Measurements from ENCODE around the gene USP11.
A peak's percentile ranks its signal among the peaks of the same experiment; 100 is the strongest.

Gene USP11

DNA sequence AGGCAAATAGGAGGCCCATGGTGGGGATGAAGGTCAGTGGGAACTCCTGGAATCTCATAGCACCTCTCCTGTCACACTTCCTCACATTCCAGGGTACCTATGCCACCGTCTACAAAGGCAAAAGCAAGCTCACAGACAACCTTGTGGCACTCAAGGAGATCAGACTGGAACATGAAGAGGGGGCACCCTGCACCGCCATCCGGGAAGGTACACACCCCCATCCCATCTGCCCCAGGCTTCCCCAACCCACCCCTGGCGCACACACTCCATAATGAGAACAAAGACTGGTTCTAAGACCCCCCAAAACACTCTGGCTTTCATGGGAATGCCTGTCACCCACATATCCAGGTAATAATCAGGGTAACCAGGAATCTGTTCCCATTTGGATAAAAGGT lies 7.9 kb upstream of the USP11 start:
- no peak for DNase-seq (ENCODE audit: low read depth)

DNA sequence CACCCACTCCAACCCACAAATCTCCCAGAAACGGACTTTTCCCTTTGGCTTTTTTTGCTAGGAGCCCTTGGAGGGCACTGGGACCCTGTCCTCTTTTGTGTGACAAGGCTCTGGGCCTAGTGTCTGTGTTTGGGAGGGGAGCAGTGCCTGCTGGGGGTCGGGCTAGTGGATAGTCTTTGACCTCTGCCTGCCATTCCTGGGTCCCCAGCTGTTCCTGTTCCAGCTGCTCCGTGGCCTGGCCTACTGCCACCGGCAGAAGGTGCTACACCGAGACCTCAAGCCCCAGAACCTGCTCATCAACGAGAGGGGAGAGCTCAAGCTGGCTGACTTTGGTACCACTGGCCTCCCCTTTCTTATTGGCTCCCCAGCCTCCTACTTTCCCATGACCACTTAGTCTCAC lies 6.7 kb upstream of the USP11 start:
- DNase-seq (ENCODE audit: low read depth) = no peak

DNA sequence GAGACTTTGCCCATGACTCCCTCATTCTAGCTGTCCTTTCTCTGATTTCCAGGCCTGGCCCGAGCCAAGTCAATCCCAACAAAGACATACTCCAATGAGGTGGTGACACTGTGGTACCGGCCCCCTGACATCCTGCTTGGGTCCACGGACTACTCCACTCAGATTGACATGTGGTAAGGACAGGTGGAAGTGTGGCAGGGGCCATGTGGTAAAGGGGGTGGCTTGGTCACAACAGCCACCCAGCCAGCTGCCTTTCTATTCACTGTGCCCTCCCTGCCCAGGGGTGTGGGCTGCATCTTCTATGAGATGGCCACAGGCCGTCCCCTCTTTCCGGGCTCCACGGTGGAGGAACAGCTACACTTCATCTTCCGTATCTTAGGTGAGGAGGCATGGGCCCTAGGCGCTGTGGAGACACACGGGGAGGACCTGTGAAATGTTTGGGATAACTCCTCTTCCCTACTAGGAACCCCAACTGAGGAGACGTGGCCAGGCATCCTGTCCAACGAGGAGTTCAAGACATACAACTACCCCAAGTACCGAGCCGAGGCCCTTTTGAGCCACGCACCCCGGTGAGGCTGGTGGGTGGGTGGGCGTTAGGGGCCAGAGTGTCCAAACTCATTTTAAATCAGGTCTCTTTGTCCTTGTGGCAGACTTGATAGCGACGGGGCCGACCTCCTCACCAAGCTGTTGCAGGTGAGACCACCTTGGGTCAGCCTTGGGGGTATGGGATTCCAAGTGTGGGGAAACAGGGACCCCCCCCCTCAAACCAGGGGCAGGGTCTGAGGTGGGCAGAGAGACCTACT lies 6.1 kb upstream of the USP11 start:
- no peak for DNase-seq (ENCODE audit: low read depth)

DNA sequence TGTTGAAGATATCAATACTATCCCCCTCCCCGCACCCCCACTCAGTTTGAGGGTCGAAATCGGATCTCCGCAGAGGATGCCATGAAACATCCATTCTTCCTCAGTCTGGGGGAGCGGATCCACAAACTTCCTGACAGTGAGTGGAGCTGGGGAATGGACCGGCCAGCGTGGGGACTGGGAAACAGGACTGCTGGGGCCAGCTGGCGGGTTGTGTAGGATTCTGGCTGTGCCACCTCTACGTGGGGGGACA lies 5.5 kb upstream of the USP11 start:
- DNase-seq (ENCODE audit: low read depth) = no peak

DNA sequence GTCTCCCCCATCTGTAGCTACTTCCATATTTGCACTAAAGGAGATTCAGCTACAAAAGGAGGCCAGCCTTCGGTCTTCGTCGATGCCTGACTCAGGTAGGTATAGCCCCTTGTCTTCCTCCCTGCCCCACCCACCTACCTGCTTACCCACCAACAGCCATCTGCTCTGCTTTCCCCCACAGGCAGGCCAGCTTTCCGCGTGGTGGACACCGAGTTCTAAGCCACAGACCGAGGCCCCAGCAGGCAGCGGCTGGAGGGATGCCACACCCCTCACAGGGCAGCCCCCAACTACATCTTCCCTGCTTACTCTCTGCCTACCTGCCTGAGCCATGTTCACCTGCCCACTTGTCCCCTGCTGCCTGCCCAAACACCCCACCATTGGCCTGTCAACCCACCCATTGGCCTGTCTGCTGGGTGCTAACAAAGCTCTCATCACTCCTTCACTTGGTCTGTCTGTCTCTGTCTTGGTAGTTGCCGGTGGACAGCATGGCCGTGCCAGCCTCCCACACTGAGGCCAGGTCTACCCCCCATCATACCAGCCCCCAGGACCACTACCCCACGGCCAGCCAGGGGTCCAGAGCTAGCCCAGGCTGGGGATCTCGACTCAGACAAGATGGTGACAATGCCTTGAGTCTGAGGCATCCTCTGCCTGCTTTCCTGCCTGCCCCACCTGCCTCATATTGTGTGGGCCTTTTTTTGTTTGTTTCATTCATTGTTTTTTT lies 4.1 kb upstream of the USP11 start:
- DNase-seq (ENCODE audit: low read depth) = no peak

DNA sequence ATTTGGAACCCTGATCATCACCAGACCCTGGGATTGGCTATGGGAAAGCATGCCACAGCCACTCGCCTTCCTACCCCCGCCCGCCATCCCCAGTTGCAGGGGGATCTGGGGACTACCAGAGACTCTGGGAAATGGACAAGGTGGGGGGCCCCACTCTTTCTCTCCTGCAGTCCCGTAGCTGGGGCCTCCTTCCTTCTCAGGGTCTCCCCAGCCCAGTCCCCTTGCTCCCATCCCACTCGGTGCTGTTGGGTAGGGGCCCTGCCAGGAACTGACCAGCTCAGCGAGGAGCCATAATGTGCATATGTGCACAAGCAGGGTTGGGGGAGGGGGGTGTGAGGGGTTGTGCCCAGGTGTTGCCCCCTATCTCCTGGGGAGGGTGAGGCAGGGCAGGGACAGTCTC lies 3.4 kb upstream of the USP11 start:
- no peak for DNase-seq (ENCODE audit: low read depth)

DNA sequence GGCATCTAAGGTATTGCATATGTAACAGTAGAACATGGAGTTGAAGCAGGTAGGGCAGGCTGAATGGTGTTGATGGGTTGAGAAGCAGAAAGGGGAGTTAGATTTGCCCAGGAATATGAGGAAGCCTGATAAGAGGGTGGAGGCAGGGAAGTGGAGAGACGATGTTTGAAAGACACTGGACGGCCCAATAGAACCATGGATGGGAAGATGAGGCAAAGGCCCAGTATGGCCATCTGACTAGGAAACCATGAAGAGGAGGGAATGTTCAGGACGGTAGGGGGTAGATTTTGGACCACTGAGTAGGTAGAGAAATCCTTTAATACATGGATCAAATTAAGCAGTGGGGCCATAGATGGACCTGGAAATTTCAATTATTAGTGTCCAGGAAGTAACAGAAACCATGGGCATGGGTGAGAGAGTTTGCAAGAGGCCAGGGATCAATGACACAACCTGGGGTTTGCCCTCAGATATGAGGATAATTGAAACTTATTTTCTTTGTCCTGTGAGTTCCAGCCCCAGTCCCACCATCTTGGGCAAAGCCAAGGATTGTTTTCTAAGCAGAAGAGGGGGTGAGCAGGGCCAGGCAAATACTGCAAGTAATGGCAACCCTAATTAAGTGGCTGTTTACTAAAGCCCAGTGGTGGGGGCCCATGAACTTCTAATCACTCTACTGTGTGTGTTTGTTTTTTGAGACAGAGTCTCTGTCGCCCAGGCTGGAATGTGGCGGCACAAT lies 2.5 kb upstream of the USP11 start:
- DNase-seq (ENCODE audit: low read depth) = no peak

DNA sequence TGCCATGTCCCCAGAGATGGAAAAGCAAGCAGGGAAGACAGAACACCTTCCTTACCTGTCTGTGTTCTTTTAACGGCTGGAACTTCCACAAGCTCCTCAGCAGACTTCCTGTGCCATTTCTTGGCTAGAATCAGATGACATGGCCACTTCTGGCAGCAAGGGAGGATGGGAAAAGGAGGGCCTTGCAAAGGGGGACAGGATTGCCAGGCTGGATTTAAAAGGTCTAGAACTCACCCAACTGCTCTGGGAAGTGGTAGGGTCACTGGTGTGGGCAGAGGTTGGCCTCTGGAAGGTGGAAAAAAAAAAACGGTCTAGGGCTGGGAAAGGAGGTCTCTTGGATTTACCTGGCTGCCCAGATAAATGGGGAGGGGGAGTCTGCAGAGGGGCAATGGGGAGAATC lies 1.6 kb upstream of the USP11 start:
- DNase-seq (ENCODE audit: low read depth) = no peak

DNA sequence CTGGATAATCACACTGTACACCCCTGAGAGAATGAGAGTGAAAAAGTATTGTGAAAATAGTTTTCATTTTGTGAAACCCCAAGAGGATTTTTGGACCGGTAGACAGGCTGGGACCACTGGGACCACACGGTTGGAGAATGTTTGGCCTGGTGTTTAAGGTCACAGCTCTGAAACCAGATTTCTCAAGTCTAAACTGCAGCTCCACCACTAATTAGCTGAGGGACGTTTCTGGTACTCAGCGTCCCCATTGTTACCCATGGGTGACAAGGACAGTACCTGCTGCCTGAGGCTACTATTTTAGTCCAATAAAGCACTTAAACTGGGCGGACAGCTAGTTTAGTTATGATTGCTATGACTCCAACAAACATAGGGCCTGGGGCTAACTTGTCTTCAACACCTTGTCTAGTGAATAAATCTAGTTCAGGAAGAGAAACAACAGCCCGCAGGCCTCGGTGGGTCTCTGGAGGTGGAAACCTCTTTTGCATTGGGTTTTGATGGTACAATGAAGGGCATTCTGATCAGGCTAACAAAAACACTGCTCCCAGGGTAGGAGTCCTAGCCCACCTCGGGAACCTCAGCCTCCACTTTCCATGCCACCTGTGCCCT lies 509 bp upstream of the USP11 start:
- DNase-seq (ENCODE audit: low read depth) = no peak

DNA sequence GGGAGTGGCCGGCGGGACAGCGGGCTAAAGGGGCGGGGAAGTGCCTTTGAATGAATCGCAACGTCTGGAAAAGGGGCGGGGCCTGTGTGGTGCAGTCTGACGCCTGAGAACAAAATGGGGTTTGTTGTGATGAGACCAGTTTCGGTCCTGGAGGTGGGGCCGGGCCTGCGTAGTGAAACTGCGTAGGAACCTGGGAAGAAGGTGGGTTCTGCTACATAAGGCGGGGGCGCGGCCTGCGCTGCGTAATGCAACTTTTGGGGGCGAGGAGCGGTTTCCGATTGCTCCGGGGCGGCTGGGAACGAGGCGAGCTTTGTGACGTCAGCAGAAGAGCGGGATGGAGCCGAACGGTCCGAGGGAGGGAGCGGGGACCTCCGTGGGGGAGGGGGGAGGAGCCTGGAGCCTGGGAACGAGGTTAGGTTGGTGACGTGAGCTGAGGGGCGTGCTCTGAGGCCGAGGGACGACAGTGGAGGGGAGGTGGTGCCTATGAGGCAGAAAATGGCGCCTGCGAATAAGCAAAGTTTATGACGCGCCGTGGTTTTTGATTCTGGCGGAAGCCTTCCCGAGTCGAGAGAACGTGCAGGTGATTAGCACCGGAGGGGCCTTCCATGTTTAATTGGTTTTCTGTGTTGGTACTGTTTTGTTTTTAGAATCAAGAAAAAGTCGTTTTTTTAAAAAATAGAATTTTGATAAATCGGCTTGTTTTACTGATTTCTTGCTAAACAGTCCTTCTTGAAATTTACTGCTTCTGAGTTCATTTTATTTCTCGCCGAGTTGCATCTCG lies 714 bp downstream of the USP11 start:
- DNase-seq (ENCODE audit: low read depth) = peak; percentile 64

DNA sequence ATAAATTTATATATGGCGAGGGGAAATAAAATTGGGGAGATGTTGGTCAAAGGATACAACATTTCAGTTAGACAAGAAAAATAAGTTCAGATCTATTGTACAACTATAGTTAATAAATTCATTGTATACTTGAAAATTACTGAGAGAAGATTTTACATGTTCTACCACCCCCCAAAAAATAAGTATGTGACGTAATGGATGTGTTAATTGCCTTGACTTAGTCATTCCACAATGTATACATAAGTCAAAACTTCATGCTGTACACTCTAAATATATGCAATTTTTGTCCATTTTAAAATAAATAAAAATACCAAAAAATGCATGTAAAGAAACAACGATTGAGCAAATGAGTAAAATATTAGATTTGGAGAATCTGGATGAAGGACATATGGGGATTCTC lies 1.8 kb downstream of the USP11 start:
- no peak for DNase-seq (ENCODE audit: low read depth)

DNA sequence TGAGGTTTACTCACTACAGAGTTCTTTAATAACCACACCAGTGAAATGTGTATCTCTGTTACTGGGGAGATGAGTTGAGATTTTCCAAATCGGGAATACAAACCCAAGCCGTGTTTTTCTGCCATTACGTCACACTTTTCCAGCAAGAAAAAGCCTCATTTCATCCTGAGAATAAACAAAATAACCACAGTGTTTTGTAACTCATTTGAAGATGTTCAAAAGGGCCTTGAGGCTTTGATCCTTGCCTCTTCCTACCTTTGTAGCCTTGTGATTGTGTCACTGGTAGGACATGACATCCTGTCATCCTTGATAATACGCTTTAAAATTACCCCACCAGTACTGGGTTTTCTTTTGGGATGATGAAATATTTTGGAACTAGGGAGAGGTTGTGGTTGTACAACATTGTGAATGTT lies 2.9 kb downstream of the USP11 start:
- DNase-seq (ENCODE audit: low read depth) = no peak

DNA sequence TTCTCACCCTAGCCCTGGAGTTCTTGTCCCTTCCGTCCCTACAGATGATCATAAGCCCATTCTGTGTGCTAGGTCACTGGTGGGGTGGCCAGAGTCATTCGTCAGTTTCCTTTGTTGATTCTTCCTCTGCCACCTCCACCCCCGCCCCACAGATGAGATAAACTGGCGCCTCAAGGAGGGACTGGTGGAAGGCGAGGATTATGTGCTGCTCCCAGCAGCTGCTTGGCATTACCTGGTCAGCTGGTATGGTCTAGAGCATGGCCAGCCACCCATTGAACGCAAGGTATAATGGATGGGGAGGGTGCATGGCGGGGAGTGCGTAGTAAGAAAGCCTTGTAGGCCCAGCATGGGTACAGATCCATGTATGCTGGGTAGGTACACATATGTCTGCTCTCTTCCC lies 6.4 kb downstream of the USP11 start:
- DNase-seq (ENCODE audit: low read depth) = no peak

DNA sequence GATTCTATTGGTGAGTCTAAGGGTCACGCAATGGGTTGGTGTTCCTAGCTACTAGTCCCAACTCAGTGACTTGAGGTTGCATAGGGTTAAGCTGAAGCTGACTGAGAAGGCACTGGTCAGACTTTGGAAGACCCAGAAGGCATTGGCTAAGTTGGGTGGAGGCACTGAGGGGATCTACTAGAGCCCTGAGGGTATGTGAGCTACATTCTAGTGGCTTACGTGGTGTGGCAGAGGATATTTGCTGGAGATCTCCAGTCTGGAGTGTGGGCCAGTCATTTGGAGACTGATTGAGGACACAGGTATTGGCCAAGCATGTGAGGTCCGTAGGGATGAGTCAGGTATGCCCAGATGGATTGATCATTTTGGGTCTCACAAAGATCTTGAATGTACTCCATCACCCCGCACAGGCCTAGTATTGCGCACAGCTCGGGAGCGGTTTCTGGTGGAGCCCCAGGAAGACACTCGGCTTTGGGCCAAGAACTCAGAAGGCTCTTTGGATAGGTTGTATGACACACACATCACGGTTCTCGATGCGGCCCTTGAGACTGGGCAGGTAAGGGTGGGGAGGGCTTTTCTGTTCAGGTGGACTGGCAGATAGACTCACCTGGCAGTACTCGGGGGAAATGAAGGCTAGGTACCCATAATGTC lies 7.2 kb downstream of the USP11 start:
- DNase-seq (ENCODE audit: low read depth) = no peak

DNA sequence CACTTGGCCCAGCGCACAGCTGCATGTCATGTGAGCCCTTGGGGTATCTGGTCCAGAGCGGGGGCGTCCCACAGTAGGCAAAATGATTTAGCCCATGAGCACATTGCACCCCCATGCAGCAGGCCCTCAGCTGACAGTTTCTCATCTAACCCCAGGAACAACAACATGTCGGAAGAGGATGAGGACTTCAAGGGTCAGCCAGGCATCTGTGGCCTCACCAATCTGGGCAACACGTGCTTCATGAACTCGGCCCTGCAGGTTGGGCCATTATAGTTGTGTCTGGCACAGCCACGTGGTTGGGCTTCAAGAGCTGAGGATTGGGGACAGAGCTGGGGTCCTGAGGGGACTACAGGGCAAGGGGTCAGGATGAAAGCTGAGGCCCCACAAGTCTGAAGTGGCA lies 7.8 kb downstream of the USP11 start:
- no peak for DNase-seq (ENCODE audit: low read depth)

DNA sequence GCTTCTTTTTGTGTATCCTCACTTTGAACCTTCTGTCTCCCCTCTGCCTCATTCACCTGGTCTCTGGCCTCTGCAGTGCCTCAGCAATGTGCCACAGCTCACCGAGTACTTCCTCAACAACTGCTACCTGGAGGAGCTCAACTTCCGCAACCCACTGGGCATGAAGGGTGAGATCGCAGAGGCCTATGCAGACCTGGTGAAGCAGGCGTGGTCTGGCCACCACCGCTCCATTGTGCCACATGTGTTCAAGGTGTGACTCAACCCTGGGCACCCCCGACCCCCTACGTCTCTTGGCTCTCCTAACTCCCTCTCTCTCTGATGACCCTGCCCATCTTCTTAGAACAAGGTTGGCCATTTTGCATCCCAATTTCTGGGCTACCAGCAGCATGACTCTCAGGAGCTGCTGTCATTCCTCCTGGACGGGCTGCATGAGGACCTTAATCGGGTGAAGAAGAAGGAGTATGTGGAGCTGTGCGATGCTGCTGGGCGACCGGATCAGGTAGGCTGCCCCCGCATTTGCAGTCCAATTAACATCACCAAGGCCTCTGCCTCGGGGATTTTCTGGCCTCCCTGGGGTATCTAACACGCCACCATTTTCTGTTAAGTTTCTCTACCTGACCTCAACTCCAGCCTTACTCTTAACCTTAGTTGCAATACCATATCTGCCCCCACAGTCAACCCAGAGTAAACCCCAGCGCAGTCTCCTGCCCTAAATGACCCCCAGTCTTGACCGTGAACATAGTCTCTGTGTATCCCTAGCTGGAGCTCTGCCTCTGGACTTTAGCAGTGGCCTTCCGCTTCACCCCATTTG lies 8.6 kb downstream of the USP11 start:
- no peak for DNase-seq (ENCODE audit: low read depth)

DNA sequence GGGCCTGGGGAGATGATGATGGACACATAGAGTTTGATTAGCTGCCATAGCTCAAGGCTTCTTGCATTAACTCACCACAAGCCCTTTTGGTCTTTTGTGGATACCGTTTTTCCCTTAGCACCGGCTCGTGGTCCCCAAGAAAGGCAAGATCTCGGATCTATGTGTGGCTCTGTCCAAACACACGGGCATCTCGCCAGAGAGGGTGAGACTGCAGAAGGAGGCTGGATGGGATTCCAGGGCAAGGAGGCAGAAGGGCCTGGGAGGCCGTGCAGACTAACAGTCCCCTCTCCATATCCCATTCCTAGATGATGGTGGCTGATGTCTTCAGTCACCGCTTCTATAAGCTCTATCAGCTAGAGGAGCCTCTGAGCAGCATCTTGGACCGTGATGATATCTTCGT lies 9.5 kb downstream of the USP11 start:
- no peak for DNase-seq (ENCODE audit: low read depth)

DNA sequence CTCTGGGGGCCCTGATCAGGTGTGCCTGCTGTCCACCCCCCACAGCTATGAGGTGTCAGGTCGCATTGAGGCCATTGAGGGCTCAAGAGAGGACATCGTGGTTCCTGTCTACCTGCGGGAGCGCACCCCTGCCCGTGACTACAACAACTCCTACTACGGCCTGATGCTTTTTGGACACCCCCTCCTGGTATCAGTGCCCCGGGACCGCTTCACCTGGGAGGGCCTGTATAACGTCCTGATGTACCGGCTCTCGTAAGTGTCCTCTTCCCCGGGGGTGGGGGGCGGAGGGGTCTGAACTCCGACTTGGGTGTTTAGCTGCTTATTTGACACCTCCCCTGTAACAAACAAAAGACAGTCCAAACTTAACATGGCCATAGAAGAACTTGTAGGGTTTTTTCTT lies 10.5 kb downstream of the USP11 start:
- DNase-seq (ENCODE audit: low read depth) = no peak

DNA sequence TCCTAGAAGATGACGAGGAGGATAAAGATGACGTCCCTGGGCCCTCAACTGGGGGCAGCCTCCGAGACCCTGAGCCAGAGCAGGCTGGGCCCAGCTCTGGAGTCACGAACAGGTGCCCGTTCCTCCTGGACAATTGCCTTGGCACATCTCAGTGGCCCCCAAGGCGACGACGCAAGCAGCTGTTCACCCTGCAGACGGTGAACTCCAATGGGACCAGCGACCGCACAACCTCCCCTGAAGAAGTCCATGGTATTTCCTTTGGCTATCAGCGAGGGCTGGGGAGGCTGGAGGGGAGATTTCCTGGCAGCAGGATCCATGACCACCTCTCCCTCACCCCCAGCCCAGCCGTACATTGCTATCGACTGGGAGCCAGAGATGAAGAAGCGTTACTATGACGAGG lies 11.9 kb downstream of the USP11 start:
- DNase-seq (ENCODE audit: low read depth) = no peak

DNA sequence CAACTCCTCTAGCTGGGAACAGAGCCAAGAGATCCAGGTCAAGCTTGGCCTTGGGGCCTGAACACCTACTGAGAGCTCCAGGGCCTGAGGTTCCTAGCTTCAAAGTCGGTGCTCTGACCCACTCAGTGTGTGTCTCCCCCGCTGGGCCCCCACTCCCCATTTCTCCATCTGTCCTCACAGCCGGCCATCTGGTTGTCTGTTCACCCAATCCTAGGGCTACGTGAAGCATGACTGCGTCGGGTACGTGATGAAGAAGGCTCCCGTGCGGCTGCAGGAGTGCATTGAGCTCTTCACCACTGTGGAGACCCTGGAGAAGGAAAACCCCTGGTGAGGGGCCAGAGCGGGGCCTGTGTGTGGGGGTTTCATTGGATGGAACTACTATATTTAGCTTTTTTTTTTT lies 12.3 kb downstream of the USP11 start:
- no peak for DNase-seq (ENCODE audit: low read depth)
